GM21576 (cell line): Measurements from ENCODE around the gene SEMA4D.
"Not testable (repeated sequence)": the region's sequence is repeated elsewhere in the genome, so short reads cannot be mapped to it uniquely, and the experiment has no call there.

ENCODE experiments used
- ATAC-seq: cut with Tn5 transposase; IDR thresholded peaks from one replicate; pipeline ENCODE4 v1.9.1; 2021; ENCODE audit warnings: mild to moderate bottlenecking, moderate library complexity; ENCODE audit not compliant: unreplicated experiment

The SEMA4D gene

DNA sequence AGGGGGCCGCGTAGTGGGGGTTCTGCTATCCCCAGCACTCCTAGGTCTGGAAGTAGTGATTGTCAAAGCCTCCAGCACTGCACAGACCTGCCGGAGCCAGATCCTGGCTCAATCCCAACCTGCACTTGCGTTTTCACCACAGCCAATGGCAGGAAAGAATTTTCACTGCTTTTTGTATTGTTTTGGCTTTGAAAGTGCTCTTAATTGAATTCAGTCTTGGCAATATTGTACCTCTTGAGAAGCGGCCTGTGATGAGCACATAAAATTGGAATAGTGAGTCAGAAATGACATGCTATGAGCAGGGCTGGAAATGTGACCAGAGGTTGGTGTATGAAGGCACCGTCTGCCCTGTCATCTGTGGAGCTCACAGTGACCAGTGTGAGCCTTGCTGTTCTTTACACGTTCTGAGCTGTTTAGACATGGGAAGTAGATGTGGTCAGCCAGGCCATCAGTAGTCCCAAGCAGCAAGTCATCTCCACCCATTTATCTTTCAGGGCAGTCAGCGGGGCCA is 138.1 kb downstream of the SEMA4D start:
- ATAC-seq, result no peak

DNA sequence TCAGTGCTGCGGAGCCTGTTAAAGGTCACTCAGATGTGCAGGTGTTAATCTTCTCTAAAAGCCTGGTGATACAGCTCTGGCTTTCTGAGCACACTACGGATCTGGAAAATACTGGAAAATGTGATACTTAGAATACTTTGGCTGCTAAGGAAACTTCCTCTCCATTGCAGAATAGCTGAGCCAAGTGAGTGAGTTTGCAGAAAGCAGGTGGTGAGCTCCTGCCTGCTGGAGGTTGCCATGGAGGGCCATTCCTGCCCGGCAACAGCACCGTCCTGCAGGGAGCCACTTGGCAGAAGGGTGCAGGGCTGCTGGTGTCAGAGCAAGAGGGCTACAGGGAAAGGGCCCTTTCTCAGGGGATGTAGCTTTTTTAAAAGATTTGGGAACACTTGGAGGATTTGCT is 138.9 kb downstream of the SEMA4D start:
- no peak for ATAC-seq

DNA sequence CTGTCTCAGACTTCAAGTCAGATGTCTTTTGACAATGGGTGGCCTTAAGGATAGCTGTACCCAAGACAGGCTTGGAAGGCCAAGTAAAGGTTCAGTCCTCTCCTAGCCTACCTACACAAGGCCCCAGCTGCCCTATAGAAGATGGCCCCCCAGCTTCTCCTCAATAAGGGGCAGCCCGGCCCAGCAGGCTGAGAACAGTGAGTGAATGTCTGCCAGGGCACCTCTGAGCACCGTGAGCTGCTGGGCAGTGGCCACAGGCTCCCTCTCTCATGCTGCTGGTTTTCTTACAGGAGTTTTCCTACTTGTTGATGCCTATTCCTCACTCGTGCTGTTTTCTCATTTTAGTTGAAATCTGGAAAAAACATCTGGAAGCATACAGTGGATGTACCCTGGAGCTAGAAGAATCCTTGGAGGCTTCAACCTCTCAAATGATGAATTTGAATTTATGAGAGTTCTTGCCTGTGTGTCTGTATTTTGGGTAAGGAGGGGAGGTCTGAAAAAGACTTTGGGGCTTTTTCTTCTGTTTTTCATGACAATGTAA is 139.5 kb downstream of the SEMA4D start:
- ATAC-seq, result no peak

DNA sequence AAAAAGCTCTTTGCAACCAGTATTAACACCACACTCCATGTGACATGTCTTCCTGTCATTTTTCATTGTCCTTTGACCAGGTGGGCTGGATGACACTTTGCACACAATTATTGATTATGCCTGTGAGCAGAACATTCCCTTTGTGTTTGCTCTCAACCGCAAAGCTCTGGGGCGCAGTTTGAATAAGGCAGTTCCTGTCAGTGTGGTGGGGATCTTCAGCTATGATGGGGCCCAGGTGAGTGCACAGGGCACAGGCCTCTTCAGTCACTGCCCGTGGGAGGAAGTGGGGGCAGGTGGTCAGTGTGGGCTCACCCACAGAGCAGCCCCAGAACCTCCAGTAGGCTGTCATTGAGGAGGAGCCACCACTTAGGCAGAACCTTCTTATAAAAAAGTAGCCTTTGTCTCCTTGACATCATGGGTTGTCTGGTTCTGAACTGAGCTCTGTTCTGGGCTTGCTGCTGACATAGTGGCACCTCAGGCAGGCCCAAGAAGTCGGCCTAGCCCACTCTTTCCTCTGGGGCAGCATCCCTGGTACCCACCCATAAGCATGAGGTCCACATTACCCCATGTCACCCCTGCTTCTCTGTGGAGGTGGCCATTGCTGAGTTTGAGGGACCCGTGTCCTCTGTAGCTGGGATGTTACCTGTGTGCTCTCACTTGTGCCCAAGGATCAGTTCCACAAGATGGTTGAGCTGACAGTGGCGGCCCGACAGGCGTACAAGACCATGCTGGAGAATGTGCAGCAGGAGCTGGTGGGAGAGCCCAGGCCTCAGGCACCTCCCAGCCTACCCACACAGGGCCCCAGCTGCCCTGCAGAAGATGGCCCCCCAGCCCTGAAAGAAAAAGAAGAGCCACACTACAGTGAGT is 140.3 kb downstream of the SEMA4D start:
- no peak for ATAC-seq

DNA sequence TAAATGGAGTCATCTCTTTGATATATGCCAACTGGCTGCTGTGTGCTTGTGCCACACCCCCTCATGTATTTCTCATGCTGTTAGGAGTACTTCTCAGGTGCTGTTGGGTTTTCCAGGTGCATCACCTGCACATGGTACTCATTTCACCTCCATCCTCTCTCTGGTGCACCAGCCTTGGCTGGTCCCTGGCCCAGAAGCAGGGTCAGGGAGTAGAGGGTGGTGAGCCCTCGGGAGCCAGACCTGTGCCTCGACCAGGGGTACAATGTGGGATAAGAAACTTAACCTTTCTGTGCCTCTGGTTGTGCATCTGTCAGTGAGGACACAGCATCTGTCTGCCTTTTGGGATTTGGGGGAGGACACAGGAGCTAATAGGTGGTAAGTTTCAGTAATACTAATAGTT is 141.1 kb downstream of the SEMA4D start:
- ATAC-seq, result no peak

DNA sequence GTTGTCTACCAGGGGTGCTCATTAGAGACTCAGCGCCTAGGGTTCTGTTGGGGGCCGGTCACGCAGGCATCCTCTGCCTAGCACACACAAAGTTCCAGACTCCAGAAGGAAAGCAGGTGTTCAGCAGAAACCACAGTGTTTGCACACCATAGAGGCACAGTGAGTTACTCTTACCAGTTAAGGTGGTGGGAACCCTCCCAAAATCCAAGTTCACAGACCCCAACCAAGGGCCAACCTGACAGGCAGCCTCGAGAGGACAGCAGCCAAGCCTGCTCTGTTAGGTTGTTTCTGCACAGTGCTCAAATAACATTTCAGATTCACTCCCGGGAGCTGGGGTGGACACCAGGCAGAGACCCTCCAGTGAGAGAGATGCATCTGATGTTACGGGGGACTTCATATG is 143.4 kb downstream of the SEMA4D start:
- no peak for ATAC-seq

DNA sequence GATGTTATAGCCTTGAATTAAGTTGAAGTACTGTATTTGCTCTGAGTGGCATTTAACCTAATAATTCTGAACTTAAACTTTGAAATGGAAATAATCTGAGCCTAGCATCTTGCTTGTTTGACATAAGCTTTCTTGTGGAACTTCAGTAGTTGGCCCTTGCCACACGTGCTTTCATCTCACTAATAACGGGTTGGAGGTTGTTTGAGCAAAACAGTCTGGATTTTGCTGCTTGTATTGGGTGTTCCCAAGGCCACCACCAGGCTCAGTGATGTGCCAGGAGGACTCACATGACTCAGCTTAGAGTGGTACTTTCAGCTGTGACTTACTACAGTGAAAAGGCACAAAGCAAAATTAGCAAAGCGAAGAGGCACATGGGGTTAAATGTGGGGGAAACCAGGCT is 143.9 kb downstream of the SEMA4D start:
- ATAC-seq, result no peak

DNA sequence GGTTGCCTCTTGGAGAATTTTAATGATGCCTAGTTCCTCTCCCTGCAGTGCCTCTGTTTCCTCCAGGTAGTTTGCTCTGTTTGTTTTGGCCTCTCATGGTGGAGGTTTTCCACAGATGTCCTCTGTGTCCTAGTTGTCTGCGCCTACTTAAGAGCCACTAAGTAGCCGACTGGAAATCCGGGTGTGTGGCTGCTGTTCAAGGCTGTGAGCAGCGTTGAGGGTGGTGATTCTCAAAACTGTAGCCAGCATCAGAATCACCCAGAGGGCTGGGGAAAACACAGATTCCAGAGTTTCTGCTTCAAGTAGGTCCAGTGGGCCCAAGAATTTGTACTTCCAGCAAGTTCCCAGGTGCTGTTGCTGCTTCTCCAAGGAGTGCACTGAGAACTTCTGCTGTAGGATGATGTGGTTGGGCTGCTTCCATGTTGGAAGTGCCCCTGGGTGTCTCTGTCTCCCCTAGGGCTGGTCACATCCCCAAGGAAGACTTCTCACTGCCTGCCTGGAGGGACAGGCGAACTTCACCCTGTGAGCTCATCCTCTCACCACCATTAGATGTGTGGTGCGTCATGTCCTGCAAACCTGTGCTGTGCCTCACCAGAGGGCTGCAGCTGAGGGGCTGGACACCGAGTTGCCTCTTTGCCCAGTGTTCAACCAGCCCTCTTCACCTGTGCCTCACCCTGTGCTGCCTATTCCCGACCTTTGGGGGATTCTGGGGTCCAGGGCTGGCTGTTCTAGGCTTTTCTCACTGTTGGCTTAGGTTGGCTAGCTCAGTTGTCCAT is 144.9 kb downstream of the SEMA4D start:
- no peak for ATAC-seq

DNA sequence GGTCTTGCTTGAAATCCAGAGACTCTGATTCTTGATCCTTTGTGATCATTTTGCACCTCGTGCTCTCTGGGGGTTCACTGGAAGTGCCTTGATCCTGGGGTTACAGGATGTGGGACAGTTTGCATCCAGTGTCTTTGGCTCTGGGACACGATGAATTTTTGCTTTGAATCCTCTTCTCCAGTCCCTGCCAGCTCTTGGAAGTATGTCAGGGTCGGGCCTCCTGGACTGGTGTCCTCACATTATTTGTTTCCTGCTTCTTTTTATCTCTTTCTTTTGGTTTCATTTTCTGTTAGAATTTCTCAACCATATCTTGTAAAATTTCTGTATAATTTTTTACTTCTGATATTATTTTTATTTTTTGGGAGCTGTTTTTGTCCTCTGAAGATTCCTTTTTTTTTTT is 145.5 kb downstream of the SEMA4D start:
- ATAC-seq, result no peak

DNA sequence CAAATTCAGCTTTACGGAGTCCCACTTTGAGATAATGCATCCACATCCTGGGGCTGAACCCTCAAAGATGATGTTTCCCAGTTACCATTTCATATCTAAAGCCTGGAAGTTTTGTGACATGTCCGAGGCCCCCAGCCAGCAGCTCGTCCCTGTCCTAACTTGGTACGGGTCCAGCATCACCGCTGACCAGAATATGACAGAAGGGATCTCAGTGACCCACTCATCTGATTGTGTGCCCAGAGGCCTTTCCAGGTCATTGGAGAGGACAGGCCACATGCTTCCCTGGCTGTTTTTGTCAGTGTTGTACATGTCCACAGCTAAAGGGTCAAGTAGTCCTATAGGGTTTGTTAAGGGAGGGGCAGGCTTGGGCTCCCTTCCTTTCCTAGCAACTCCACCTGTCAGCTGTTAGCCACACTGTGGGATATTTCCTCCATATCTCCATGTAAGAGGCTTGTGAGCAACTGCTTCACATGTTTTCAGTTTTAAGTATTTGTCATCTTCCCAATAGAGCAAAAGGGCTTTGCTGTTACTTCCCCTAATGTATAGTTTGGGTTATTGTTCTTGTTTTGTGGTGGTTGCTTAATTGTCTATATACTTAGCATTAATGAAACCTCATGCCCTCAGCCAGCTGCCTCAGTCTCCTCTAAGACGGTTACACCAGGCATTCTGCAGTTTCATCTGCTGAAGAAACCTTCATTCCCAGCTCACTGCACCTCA is 146.2 kb downstream of the SEMA4D start:
- no peak for ATAC-seq

DNA sequence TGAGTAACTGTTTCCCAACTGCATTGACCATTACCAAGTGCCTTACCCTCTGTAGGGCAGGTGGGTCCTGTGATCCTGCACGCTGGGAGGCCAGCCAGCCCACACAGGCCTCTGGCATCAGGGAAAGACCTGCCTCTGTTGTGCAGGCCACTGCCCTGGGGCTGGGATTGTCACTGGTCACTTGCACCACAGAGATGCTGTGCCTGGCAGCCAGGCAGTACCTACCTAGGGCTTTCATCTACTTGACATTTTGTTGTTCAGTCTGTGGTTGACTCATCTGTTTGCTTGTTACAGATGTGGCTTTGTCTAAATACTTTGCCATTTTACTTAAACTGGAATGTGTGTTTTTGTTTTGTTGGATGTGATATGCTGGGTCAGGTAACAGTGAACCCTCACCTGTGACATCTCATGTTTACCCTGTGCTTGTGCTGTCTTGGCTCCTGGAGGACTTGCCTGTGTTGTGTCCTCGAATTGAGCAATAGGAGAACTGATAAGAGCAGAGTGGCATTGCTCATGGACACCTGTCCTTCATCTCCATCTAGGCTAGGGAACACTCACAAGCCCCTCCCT is 146.8 kb downstream of the SEMA4D start:
- ATAC-seq, result no peak

DNA sequence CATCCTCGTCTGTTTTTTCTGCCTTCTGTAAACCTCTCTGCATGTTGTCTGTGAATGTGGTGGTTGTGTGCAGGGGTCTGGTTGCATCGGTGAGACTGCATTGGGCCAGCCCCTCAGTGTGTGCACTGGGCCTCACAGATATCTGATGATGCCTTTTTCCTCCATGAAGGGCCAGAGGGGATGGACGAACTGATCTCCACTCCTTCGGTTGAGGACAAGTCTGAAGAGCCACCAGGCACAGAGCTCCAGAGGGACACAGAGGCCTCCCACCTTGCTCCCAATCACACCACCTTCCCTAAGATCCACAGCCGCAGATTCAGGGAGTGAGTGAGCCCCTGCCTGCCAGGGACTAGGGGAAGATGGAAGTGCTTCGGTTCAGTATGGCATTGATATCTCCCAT is 148.3 kb downstream of the SEMA4D start:
- ATAC-seq, result no peak

DNA sequence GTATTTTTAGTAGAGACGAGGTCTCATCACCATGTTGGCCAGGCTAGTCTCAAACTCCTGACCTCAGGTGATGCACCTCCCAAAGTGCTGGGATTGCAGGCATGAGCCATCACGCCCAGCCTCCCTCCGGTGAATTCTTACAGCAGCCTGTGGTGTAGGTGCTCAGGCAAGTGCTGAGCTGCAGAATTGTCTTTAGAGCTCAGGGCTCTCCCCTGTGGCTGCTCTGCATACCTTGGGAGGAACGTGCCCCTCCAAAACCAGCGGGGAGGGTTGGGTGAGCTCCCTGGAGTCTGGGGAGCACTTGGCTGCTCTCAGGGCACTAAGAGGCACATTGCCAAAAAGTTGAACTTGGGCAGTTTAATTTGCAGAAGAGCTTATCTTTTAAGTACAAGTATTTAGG is 150.3 kb downstream of the SEMA4D start:
- ATAC-seq, result no peak

DNA sequence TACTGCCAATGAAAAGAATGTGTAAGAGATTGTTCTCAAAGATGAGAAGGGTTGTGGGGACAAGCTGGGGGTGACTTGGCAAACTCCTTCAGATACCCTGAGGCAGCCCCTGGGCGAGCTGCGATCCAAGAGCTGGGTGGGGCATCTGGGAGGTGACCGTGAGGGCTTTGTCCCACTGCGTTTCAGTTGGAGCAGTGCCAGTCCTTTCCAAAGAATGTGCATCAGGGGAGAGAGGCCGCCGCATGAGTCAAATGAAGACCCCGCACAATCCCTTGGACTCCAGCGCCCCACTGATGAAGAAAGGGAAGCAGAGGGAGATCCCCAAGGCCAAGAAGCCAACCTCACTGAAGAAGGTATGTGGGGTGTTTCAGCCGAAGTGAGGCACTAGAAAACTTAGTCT is 151.2 kb downstream of the SEMA4D start:
- no peak for ATAC-seq

DNA sequence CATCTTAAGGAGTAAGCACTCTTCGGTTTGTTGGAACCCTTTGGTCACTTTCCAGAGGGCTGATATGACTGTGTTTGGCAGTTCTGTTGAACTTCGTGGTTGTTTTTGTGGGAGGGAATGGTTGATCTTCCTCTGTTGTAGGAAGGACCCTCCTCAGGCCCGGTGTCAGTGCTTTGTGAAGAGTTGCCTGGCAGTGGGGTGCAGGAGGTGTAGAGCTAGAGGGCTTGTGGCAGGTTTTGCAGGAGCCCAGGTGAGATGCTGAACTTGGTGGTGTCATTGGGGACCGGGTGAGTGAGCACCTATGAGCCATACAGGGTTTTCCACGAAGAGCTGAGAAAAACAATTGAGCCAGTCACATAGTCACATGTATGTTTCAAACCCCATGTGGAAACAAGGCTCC is 152.4 kb downstream of the SEMA4D start:
- no peak for ATAC-seq

DNA sequence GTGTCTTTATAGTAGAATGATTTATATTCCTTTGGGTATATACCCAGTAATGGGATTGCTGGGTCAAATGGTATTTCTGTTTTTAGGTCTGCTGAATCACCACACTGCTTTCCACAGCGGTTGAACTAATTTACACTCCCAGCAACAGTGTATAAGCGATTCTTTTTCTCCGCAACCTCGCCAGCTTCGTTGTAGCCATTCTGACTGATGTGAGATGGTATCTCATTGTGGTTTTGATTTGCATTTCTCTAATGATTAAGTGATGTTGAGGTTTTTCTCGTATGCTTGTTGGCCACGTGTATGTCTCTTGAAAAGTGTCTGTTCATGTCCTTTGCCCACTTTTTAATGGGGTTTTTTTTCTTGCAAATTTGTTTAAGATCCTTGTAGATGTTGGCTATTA is 154.1 kb downstream of the SEMA4D start:
- ATAC-seq, result not testable (repeated sequence)

DNA sequence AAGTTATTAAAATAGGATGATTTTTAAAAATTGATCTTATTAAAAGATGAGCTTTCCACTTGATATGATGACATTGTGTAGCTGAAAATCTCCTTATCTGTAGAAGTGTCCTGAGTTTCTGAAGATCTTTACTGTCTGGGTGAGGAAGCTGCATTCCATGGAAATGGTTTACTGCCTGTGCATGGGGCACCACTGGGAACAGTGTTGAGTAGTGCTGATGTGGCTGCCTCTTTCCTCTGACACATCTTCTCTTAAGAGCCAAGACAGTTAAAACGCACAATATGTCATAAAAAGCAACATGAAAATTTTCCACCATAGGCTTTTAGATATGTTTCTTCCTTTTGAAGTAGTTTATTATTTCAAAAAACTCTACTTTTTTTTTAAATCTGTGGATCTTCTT is 155.0 kb downstream of the SEMA4D start:
- no peak for ATAC-seq

DNA sequence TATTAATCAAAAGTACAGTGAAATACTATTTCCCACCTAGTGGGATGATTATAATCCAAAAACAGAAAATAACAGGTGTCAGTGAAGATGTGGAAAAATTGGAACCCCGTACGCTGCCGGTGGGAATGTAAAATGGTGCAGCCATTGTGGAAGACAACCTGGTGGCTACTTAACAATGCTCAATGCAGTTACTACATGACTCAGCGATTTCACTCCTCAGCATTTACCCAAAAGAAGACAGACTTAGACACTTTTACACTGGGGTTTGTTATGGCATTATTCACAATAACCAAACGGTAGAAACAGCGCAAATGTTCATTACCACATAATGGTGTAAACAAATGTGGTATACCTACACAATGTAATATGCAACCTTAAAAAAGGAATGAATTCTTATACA is 155.7 kb downstream of the SEMA4D start:
- ATAC-seq, result no peak

DNA sequence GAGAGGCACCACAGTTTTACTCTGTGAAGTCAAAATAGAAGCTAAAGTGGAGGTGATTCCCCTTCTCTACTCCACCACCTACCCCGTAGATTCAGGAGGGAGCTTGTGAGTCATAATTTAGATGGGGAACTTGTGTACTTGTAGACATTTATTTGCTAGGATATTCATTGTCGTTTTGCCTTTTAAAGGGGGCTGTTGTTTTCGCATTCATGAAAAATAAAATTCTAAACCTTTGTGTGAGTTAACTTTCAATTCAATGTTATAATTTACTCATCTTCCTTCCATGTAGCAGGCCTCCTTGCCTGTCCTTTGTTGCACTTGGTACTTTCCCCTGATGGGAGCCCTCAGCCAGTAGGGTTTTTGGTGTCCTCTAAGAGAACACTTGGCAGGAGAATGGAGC is 157.6 kb downstream of the SEMA4D start:
- ATAC-seq, result peak; percentile 73

DNA sequence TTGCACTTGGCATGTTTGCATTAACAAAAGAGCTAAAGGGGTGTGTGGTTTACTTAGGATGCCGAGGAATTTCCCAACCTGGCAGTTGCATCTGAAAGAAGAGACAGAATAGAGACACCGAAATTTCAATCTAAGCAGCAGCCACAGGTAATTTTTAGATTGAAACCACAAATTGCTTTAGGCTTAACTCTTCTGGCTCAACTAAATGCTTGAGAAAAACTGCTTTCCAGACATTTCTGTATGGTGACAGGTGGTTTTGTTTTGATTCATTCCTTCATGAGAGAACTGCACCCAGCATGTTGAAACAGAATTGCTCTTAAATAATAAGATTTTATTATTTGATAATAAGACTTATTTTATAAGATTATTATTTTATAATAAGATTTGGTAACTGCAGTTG is 158.1 kb downstream of the SEMA4D start:
- ATAC-seq, result no peak

DNA sequence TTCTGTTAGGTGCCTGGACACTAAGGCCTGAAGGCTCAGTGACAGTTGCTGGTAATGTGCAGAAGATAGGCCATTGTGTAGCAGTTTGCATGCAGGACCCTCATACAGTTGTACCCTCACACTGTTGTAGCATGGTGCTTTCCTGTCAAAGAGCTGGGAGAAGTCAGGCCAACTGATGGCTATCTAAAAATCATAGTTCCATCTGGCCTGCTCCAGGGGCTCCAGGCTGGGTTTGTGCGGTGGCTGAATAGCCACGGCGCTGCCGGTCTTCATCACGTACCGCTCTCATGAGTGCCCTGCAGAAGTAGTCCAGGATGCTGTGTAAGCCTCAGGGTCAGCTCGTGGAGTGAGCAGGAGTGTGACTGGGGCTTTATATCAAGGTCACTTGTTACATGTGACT is 167.4 kb downstream of the SEMA4D start:
- no peak for ATAC-seq
